Stimulated activated naive B cell treated with anti-CD40 and anti-IgM and Interleukin-4, amounts not matched to agents 10 μg/mL and 1 μg/mL and 100 μg/mL, for 72 hours (primary cell): ENCODE measurements around the gene SASS6.
"Not testable (repeated sequence)": the region's sequence is repeated elsewhere in the genome, so short reads cannot be mapped to it uniquely, and the experiment has no call there.

Source experiments
- ATAC-seq, 2 donors: fragments of 150-1000 bp; cut with Tn5 transposase; replicated peaks; 2 replicates each; pipeline ENCODE4 v1.10.0; 2021; ENCODE audit warnings: moderate library complexity in 1 of 2
- DNase-seq: peaks from one replicate; pipeline ENCODE4 v3.0.0; 2021
- H3K27ac Mint-ChIP-seq: one replicate; pipeline ENCODE4 v1.8.0; 2022; ENCODE audit warnings: mild to moderate bottlenecking, mixed read lengths
- H3K27me3 Mint-ChIP-seq, 2 donors: one replicate each; pipeline ENCODE4 v1.8.0; 2022; ENCODE audit warnings: mixed read lengths in 2 of 2
- H3K36me3 Mint-ChIP-seq, 2 donors: one replicate each; pipeline ENCODE4 v1.8.0; 2022; ENCODE audit warnings: mixed read lengths in 2 of 2, mild to moderate bottlenecking in 1 of 2
- H3K4me1 Mint-ChIP-seq, 2 donors: one replicate each; pipeline ENCODE4 v1.8.0; 2022; ENCODE audit warnings: mixed read lengths in 2 of 2, mild to moderate bottlenecking in 1 of 2
- H3K4me3 Mint-ChIP-seq, 2 donors: one replicate each; pipeline ENCODE4 v1.8.0; 2022; ENCODE audit warnings: mild to moderate bottlenecking in 2 of 2, mixed read lengths in 2 of 2, moderate library complexity in 1 of 2
- H3K9me3 Mint-ChIP-seq, 2 donors: one replicate each; pipeline ENCODE4 v1.8.0; 2022; ENCODE audit warnings: mixed read lengths in 2 of 2, mild to moderate bottlenecking in 1 of 2

Gene SASS6

DNA sequence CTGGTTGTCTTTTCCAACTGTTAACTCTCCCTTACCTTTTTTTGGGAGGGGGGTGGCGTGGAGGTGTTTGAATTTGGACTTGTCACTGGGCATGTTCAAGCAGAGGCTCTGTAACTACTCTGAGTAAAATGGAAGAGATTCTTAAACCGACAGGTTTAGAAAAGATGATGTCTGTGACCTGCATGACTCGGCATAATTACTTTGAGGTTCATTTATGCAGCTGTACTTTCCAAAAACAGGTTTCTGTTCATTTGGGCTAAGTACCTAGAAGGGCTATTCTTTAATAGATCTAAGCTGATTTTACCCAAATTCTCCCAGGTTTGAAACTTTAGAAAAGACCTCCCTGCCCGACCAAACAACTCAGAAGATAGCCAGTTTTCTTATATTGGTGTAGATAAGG lies 82.6 kb downstream of the SASS6 start:
- Mint-ChIP-seq H3K4me1 (peaks cover 20 to 45% of the 10 kb centered on the region in 2 donors), H3K27ac (peak overlapping the region; percentile 81), H3K36me3 (peaks cover 23 to 38% of the 10 kb centered on the region in 2 donors), H3K9me3 (peaks cover 0 to under 1% of the 10 kb centered on the region in 2 donors), H3K4me3 (peak overlapping the region in 1 of 2 donors; percentile 35), H3K27me3 (no peaks in the 10 kb centered on the region)
- no peak for ATAC-seq
- DNase-seq = no peak

DNA sequence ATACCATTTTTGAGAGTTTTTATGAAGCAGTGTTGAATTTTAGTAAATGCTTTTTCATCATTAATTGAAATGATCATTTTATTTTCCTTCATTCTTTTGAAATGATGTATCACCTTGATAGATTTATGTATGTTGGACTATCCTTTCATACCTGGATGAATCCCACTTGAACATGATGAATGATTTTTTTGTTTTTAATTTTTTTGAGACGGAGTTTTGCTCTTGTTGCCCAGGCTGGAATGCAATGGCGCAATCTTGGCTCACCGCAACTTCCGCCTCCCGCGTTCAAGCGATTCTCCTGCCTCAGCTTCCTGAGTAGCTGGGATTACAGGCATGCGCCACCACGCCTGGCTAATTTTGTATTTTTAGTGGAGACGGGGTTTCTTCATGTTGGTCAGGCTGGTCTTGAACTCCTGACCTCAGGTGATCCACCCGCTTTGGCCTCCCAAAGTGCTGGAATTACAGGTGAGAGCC lies 85.5 kb downstream of the SASS6 start:
- Mint-ChIP-seq H3K4me3 (peak overlapping the region; percentile 80 to 84), H3K27ac (peak overlapping the region; percentile 95), H3K36me3 (peaks cover 32 to 44% of the 10 kb centered on the region in 2 donors), H3K4me1 (peaks cover 36 to 65% of the 10 kb centered on the region in 2 donors)
- not testable (repeated sequence) for DNase-seq, H3K27me3 Mint-ChIP-seq, ATAC-seq, H3K9me3 Mint-ChIP-seq

DNA sequence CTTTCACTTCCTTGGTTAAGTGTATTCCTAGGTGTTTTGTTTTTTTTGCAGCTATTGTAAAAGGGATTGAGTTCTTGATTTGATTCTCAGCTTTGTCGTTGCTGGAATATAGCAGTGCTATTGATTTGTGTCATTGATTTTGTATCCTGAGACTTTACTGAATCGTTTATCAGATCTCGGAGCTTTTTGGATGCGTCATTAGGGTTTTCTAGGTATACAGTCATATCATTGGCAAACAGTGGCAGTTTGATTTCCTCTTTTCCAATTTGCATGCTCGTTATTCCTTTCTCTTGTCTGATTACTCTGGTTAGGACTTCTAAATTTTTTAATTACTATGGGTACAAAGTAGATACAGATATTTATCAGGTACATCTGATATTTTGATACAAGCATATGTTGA lies 87.5 kb downstream of the SASS6 start:
- no peaks in the 10 kb centered on the region for H3K27me3 Mint-ChIP-seq
- H3K36me3 Mint-ChIP-seq = peaks cover 32 to 38% of the 10 kb centered on the region in 2 donors
- no peak for DNase-seq
- peaks cover 0 to 2% of the 10 kb centered on the region in 2 donors for H3K9me3 Mint-ChIP-seq
- peak overlapping the region; percentile 74 for H3K27ac Mint-ChIP-seq
- H3K4me1 Mint-ChIP-seq = peaks cover 38 to 79% of the 10 kb centered on the region in 2 donors
- no peak for ATAC-seq
- H3K4me3 Mint-ChIP-seq = peak overlapping the region in 1 of 2 donors; percentile 8

DNA sequence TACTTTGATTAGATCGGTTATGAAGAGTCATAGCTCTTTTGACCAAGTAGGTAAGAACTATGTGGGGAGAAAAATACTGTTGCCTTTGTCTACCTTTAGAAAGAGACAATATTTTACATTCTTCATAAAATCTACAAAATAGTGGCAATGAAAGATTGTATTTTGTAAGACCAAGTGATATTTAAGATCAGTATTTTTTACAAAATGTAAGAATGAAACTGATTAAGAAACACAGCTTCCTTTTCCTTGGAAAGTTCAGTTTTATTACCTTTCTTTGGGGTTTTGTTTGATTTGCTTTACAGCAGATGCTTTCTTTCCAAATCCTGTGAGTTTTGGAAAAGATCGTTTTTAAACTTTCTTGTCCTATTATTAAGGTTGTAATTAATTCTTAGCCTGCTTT lies 93.1 kb downstream of the SASS6 start:
- ATAC-seq (no peak), DNase-seq (no peak)
- Mint-ChIP-seq H3K4me1 (peaks cover 24 to 60% of the 10 kb centered on the region in 2 donors), H3K4me3 (peak overlapping the region; percentile 69 to 97), H3K27me3 (no peaks in the 10 kb centered on the region), H3K9me3 (peaks cover 0 to 2% of the 10 kb centered on the region in 2 donors), H3K27ac (peak overlapping the region; percentile 9), H3K36me3 (peaks cover 22 to 30% of the 10 kb centered on the region in 2 donors)

DNA sequence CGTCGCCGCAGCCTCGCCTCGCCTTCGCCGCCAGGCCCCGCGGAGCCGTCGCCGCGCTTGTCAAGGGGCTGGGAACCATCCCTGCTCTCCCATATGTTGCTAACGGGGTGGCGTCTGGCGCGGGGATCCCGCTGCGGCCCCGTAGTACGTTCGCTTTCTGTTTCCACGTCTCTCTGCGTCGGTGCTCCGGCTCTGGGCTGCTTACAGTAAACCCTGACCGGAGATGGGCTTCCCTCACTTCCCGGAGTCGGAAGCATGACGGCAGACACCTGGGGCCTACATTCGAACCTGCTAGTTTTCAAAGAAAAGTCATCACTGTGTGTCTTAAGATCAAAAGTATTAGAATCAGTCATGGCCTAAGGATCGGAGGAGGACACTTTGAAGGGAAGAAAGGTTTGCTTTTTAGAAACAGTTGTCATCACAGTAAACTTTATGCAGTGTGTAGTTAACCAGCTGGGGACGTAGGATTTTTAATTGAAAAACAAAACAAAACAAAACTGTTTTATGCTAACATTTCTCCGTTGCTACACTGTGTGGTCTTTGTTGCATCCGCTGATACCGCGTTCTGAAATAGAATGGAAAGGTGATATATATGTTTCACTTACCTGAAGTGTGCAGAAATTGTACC lies 94.0 kb downstream of the SASS6 start:
- ATAC-seq = peak; percentile 58 to 62
- peaks cover 15 to 27% of the 10 kb centered on the region in 2 donors for H3K36me3 Mint-ChIP-seq

DNA sequence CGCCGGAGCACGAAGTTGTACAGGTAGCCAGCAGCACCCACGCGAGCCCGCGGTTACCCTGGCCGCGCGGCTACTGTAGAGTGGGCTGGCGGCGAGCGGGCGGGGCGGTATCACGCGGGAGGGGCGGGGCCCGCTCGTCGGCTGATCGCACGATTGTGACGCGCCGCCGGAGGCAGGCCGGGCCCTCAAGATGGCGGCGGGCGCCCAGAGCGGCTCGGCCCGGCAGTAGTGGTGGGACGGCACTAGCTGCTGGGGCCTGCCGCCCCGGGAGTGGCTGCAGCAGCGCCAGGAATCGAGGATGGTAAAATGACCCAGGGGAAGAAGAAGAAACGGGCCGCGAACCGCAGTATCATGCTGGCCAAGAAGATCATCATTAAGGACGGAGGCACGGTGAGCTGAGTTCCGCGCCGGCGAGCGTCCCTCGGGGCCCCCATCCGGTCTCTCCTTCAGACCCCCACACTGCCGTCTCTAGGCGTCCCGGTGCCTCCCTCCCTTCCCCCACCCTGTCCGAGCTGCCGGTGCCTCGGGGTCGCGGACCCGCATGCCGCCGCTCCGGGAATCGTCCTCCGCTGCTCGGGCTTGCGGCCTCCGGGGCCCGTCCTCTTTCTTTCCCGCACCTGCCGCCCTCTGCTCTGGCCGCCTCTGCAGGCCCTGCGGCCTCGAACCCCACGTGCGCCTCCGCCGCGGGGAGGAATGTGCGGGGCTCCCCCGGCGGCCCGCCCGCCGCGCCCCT lies 94.6 kb downstream of the SASS6 start:
- H3K27me3 Mint-ChIP-seq = no peaks in the 10 kb centered on the region
- H3K4me3 Mint-ChIP-seq = peak overlapping the region; percentile 92 to 97
- DNase-seq (peak; percentile 85), ATAC-seq (peak; percentile 90 to 94)
- H3K9me3 Mint-ChIP-seq = peaks cover 0 to 2% of the 10 kb centered on the region in 2 donors
- H3K36me3 Mint-ChIP-seq = peaks cover 12 to 24% of the 10 kb centered on the region in 2 donors
- H3K27ac Mint-ChIP-seq = peak overlapping the region; percentile 99
- H3K4me1 Mint-ChIP-seq = peaks cover 20 to 48% of the 10 kb centered on the region in 2 donors

More for the DNA sequence above, 94.0 kb downstream of the SASS6 start:
- no peaks in the 10 kb centered on the region for H3K27me3 Mint-ChIP-seq
- H3K4me1 Mint-ChIP-seq = peaks cover 22 to 51% of the 10 kb centered on the region in 2 donors
- peak overlapping the region; percentile 99 for H3K27ac Mint-ChIP-seq
- peak; percentile 65 for DNase-seq
- peaks cover 0 to 2% of the 10 kb centered on the region in 2 donors for H3K9me3 Mint-ChIP-seq
- H3K4me3 Mint-ChIP-seq = peak overlapping the region; percentile 92 to 97

DNA sequence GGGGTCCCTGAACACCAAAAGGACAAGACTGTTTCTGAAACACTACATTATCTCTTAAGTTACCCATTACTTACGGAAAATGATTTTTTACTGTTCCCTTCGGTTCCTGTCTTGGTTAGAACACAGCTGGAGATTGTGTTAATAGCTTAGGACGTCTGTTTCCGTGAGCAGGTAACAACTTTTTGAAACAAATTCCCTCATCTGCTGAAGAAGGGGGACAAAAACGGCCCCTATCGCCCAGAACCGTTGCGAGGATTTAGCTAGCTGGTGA lies 95.1 kb downstream of the SASS6 start:
- Mint-ChIP-seq H3K27me3 (no peaks in the 10 kb centered on the region), H3K36me3 (peaks cover 9 to 24% of the 10 kb centered on the region in 2 donors), H3K4me3 (peak overlapping the region; percentile 92 to 97), H3K9me3 (peaks cover 0 to 2% of the 10 kb centered on the region in 2 donors), H3K27ac (peak overlapping the region; percentile 99), H3K4me1 (peaks cover 17 to 43% of the 10 kb centered on the region in 2 donors)
- no peak for ATAC-seq
- no peak for DNase-seq

DNA sequence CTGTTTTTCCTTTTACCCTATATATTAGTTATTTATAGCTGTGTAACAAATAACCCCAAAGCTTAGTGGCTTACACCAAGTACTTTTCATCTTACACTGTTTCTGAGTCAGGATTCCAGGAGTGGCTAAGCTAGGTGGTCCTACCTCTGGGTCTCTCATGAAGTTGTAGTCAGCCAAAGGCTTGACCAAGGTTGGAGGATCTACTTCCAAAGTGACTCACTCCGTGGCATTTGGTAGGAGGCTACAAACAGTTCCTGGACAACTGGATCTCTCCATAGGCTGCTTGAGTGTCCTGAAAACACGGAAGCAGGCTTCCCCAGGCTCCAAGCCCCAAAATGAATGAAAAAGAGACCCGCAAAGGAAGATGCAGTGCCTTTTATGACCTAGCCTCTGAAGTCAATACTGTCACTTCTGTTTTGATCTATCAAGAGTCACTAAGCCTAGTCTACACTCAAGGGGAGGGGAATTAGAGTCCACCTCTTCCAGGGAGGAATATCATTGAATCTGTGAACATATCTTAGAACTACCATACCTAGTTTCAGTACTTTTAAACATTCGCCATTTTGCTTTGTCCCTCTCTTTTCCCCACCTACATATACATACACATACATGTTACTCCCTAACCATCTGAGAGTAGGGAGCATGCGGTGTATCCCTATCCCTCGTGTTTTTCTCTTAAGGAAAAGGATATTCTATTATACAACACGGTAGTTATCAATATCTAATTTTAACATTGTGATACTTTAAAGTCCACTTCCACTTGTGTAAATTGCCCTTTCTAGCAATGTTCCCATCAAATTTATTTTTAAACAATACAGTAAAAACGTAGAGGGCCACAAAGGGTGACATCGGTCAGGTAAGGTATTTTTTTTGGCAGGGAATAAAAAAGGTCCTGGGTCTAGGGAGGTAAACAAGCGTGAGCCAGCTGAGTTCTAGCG lies 95.7 kb downstream of the SASS6 start:
- no peak for DNase-seq
- peak overlapping the region; percentile 92 to 97 for H3K4me3 Mint-ChIP-seq
- H3K36me3 Mint-ChIP-seq = peaks cover 9 to 24% of the 10 kb centered on the region in 2 donors
- H3K4me1 Mint-ChIP-seq = peaks cover 16 to 37% of the 10 kb centered on the region in 2 donors
- ATAC-seq = peak; percentile 0 to 1
- H3K27ac Mint-ChIP-seq = peak overlapping the region; percentile 99
- H3K9me3 Mint-ChIP-seq = peaks cover 0 to 2% of the 10 kb centered on the region in 2 donors
- no peaks in the 10 kb centered on the region for H3K27me3 Mint-ChIP-seq

DNA sequence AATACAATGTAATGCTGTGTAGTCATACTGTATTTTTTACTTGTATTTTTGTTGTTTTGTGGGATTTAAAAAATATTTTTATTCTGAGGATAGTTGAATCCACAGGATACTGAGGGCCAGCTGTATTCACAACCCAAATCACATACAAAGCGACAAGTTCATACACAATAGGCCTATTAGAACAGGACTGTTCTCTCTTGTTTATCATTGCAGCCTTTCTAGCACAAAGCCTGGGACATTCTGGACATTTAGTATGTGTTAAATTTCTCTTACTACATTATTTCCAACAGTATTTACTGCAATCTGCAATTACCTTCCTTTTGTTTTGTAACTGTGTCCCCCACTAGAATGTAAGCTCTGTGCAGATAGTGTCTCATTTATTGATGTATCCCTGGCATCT lies 97.5 kb downstream of the SASS6 start:
- no peak for DNase-seq
- no peak for ATAC-seq
- Mint-ChIP-seq H3K36me3 (peaks cover 11 to 24% of the 10 kb centered on the region in 2 donors), H3K9me3 (peaks cover 0 to 2% of the 10 kb centered on the region in 2 donors), H3K27ac (no peak overlapping the region), H3K27me3 (no peaks in the 10 kb centered on the region), H3K4me3 (no peak overlapping the region), H3K4me1 (peaks cover 14 to 24% of the 10 kb centered on the region in 2 donors)

DNA sequence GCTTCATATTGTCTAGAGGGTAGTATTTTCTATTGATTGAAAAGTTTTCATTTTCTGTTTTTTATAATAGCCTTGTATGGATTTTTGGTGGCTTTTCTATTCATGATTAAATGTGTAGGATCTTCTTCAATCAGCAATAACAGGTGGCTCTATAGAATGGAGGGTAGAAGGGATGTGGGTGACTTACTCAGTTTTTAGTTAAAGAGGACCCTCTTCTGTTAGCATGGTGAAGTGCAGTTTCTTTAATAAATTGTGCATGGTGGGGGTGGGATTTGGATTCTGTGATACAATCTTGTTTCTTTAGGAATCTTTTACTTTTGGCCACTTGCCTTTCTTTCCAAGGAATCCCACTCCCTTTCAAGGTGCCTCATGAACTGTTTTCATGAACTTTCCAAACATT lies 98.3 kb downstream of the SASS6 start:
- Mint-ChIP-seq H3K4me1 (peaks cover 11 to 17% of the 10 kb centered on the region in 2 donors), H3K9me3 (peaks cover 0 to 2% of the 10 kb centered on the region in 2 donors), H3K36me3 (peaks cover 11 to 24% of the 10 kb centered on the region in 2 donors), H3K4me3 (no peak overlapping the region), H3K27ac (no peak overlapping the region), H3K27me3 (no peaks in the 10 kb centered on the region)
- ATAC-seq (no peak), DNase-seq (no peak)
